ENCODE data around the gene CLEC3A.
A peak's percentile ranks its signal among the peaks of the same experiment; 100 is the strongest.
"Not testable (repeated sequence)": the region's sequence is repeated elsewhere in the genome, so short reads cannot be mapped to it uniquely, and the experiment has no call there.

Gene CLEC3A

DNA sequence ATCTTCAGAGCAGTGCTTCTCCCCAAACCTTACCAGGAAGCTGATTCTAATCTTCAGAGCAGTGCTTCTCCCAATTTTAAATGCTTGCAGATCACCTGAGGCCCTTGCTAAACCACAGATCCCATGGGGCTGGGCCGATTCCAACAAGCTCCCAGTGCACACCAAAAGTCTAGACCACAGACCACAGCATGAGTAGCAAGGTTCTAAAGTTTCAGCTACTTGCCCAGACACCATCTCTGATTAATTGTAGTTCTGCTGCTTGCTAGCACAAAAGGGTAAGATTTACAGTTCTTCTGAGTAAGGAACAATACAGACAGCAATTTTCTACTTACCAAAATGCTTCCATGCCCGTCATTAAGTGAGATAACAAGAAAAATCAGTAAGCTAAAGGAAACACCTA is 12.2 kb downstream of the CLEC3A start:
- DNase-seq: no peak

DNA sequence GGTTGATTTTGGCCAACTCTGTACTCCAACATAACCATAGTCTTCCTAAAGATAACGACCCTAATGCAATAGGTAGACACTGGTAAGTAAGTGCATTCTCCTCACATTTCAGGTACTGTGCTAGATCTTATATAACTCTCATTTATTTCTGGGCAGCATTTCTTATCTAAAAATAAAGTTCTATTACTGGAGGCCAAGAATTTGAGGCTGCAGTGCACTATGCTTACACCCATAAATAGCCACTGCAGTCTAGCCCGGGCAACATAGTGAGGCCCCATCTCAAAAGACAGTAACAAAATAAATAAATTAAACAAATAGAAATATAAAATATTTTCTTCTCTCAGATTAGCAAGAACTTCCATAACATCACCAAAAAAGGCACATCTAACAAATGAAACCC is 12.7 kb downstream of the CLEC3A start:
- DNase-seq: no peak

DNA sequence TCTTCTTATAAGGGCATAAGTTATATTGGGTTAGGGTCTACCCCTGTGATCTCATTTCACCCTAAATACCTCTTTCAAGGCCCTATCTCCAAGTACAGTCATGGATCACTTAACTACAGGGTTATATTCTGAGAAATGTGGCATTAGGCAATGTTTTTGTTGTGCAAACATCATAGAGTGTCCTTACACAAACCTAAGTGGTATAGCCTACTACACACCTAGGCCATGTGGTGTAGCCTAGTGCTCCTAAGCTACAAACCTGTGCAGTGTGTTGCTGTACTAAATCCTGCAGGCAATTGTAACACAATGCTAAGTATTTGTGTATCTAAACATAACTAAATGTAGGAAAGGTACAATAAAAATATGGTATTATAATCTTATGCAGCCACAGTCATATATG is 18.0 kb downstream of the CLEC3A start:
- DNase-seq: no peak

DNA sequence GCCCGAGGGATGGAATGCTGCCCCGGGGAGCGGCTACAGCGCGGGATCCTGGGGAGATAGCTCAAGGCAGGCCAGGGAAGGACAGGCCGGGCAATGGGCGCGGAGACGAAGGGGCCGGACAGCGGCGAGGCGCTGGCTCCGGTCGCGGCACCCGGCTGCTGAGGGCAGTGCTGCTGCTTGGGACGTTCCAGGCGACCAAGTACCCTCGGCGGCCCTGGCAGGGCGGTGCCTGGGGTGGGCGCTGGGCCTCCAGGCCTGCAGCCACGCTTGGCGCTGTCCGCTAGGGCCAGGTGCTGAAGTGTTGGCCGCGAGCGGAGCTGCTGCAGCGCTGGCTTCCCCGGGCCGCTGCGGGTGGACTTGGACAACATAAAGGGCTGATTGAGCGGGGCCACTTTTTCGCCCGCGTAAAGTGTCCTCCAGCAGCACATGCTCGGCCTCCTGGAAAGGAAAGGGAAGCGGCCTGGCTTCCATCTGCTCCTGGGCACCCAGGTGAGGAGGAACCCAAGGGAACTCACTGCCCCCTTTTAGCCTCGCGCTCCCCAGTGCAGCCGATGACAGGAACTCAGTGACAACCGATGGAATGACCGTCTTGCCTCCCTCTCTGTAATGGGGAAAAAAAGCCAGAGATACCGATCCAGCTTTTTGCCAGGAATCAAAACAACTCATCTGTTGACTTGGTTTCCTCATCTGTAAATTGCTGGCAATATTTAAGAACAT is 23.7 kb downstream of the CLEC3A start:
- DNase-seq: peak; percentile 10

DNA sequence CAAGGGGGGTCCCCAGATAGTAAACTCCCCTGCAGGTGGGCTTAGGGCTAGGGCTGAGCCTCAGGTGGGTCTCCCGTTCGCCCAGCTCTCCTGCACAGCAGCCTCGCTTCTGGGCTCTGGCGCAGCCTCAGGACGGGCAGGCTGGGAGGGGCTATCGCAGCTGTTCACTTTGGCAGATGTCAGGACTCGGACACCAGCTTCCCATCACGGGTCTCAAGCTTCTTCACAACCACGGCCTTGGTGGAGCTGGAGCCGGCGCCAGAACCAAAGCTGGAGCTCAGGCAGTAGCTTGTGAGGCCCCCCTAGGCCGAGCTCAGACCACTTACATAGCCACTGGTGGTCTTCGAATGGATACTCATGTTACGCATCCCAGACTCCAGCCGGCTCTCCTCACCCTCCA is 26.0 kb downstream of the CLEC3A start:
- DNase-seq: no peak

DNA sequence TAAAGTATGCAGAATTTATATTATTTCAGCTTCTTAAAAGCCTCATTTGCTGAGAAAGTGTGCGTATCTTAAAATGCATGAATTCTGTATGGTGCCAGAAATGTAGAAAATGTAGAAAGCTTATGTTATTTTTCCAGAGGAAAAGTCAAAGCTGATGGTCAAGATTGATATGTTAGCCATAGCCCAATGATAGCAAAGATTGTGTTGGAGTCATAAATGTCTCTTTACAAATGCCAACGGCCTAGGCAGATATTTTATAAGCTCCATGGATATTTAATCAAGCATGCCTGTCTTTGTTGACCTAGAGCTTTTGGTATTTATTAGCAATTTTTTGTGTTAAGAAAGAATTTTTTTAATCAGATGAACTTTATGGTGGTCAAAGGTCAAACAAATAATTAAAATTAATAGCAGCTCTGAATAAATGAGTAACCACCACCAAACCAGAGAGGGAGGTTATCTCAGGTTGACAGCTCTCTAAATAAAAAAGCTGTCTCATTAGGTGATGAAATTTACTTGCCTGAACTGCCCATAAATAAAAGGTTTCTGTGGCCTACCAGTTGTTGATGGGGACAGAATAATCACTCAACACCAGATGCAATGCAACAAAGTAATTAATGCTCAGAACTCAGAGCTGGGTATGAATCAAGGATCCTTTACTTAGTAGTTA is 28.5 kb downstream of the CLEC3A start:
- DNase-seq: no peak

DNA sequence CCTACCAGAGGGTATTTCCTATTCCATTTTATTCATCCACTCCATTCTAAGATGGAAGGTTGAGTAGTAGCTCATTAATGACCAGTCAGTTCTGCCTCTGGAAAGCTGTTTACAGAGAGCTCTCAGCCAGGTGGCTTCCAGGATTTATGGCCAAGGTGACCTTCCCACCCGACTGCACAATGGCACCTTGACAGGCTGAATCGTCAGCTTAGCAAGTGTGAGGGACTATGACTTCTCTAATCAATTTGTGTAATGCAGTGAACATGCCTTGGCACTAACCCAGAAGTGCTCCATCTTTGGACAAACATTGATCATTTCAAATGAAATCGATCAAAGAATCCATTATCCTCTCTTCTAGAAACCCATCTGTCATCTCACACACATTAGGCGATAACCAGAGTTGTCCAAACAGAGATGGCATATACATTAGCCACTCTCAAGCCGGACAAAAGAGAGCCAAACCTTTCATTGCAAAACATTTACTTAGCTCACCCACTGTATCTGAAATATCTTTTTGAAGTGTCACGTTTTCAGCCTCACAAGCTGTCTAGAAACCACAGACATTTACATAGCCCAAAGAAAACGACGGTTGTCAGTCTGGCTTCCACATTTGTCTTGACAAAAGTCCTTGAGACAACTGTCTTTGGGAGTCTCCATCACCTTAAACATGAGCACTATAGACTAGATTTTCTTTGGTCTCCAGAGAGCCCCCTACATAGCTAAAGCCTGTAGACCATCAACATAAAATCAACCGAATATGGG is 35.6 kb downstream of the CLEC3A start:
- DNase-seq: no peak

DNA sequence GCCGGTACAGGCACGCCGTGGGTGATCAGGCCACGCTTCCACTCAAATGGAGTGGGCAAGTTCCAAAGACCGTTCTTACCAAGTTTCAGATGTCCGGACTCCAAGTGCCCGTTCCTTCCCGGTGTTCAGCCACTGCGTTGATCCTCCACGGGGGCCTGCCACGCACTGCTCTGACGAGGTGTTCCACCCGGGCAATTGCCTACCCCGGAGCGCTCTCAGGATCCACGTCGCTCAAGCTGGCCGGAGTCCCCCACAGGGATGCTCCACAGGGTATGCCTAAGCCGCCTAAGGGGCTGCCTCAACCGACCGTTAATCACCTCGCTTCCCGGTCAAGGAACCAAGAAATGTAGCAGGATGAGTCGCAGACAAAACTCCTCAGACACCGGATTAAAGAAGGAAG is 37.5 kb downstream of the CLEC3A start:
- not testable (repeated sequence) for DNase-seq

DNA sequence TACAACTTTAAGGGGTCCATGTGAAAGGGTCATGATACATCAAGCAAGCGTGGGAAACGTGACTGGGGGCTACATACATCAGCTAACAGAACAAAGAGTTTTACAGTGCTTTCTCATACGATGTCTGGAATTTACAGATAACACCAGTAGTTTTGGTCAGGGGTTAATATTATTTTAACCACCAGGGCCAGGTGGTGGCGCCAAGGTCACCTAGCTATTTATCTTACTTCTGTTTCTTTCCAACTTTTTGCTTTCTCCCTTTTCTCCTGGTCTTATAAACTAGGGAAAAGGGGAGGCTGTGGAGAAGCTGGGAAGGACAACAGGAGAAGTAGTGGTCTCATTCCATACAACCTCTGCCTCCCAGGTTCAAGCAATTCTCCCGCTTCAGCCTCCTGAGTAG is 37.9 kb downstream of the CLEC3A start:
- DNase-seq: no peak

DNA sequence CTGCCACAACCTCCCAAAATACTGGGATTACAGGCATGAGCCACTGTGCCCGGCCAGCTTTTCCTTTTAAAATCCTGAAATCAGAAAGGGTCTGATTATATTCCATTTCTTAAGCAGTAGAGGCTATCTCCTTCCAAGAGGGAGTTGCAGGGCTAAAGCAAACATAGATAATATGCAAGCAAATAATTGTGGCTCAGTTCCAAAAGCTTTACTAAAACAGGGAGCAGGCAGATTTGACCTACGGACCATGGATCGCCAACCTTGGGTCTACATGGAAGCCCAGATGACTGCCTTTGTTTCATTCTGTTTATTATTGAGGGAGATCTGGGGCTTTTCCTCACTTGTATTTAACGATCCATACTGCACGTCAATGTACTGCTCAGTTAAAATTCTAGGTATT is 38.5 kb downstream of the CLEC3A start:
- DNase-seq: no peak

DNA sequence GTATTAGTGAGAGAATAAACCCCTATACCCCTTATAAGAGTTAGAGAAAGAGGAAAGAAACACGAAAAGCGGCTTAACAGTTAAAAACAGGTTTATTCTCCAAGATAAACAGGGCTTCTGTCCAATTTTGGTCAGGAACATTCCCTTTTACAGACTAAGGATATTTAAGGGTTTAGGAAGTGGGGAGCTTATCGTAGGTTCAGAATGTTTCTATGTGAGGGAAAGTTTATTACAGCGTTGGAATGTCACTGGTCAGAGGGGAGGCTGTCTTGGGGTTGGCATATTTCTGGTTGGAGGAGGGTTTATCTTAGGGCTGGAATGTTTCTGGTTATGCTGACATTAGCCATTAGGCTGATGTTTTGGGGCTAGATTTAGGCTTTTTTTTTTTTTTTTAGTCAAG is 43.0 kb downstream of the CLEC3A start:
- DNase-seq: no peak

DNA sequence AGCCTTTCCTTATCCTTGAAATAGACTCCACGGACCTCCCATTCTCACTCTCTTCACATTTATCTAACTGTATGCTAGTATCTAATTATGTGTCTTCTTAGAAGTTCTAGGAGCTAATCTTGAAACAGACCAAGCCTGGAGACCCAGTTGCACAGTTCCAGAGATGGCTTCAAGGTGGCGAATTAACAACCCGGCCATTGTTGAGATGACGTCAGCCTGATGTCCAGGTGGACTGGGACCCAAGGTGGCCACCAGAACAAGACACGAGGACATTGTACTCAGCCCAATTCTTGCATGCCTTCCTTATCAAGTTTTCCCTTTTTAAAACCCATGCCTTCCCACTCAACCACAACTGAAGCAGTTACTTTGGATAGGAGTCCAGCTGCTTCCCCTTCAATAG is 47.6 kb downstream of the CLEC3A start:
- no peak for DNase-seq

DNA sequence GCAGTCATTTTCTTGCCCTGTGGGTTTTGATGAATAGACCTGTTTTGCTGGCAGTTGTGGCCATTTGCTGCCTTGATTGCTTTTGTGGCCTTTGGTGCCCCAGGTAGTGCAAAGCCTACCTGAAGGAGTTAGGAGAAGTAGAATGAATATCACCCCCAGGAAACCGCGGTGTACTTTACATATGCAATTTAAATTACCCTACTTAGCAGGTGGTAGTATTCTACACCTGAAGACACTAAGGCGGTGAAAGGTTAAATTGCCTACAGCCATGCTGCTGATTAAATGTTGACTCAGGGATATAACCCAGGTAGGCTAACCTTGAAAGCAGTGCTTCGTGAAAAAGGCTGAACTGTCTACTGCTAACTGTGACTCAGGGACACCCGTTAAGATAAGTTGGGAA is 49.9 kb downstream of the CLEC3A start:
- no peak for DNase-seq

DNA sequence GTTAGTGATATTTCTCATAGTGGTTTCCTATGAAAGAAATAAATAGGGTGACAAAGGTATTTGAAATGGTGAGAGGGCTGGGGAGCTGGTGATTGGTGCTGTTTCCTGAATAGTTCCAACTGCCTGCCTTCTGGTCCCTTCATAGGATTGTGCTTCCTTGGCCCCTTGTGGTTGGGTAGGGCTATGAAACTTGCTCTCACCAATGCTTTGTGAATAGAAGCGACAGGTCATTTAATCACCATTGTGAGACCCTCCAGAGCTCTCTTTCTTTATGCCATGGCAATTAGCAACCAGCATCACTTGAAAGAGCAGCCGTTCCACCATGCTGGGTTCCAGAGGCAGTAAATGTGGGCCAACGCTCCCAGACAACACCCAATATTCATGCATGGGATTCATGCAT is 53.5 kb downstream of the CLEC3A start:
- DNase-seq: no peak

DNA sequence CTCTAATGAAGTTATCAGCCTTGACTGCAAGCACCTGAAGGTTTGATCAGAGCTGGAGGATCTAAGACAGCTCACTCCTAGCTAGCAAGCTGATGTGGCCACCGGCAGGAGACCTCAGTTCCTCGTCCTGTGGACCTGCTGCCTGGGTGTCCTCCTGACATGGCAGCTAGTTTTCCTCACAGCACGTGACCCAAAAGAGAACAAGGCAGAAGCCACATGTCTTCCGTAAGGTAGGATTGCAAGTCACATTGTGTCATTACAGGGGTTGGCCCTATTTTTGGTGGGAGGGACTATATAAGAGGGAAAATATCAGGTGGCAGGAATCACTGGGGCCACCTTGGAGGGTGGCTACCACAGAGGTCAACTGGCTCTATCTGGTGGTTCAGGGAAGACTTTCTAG is 59.0 kb downstream of the CLEC3A start:
- no peak for DNase-seq
